Frontal cortex (tissue), 4 donors: ENCODE data around the gene RBM44. TPM values are rescaled to one million over a fixed set of nuclear protein-coding genes. Genes with fewer than 3 reads are reported as not detected.
"Not testable (repeated sequence)": the region's sequence is repeated elsewhere in the genome, so short reads cannot be mapped to it uniquely, and the experiment has no call there.

Source experiments
- DNase-seq, 2 donors: peaks; one replicate each; pipeline ENCODE4 v3.0.0; 2012; ENCODE audit warnings: low spot score in 2 of 2
- FAIRE-seq: peaks from 2 replicates; lab custom pipeline; 2012; peaks lifted over from hg19 to GRCh38; lab: Jason Lieb, UNC
- total RNA-seq: library from RNA; depleted of rRNA; stranded (reverse); fragments of >200 nt; gene quantifications from one replicate; pipeline ENCODE4 v1.2.3, GENCODE V29; 2014
- donor health status: control.
- donor health status: control.
- donor health status: control.

RBM44 gene
- total RNA-seq, 1 donor from 2014 or later, result 5.3 TPM

- DNase-seq, FAIRE-seq: not testable (repeated sequence)
These were observed 69.5 kb downstream of the RBM44 start for GRCh38 chr2:237868074-237868473.

- FAIRE-seq, result no peak
- DNase-seq, result no peak
These were observed 70.2 kb downstream of the RBM44 start for GRCh38 chr2:237868631-237869342.

- FAIRE-seq (no peak), DNase-seq (no peak)
These were observed 70.9 kb downstream of the RBM44 start for GRCh38 chr2:237869343-237870102.

- no peak for FAIRE-seq
- DNase-seq, result no peak
These were observed 71.5 kb downstream of the RBM44 start for GRCh38 chr2:237870126-237870525.

- FAIRE-seq, result no peak
- no peak for DNase-seq
These were observed 72.4 kb downstream of the RBM44 start for GRCh38 chr2:237870754-237871651.

GRCh38 chr2:237872178-237872887 lies 73.8 kb downstream of the RBM44 start:
- no peak for DNase-seq
- FAIRE-seq, result no peak

GRCh38 chr2:237873421-237873831 lies 74.8 kb downstream of the RBM44 start:
- no peak for DNase-seq
- no peak for FAIRE-seq

GRCh38 chr2:237873897-237874551 lies 75.4 kb downstream of the RBM44 start:
- no peak for DNase-seq
- no peak for FAIRE-seq

- no peak for FAIRE-seq
- no peak for DNase-seq
These were observed 76.1 kb downstream of the RBM44 start for GRCh38 chr2:237874585-237875161.

GRCh38 chr2:237875256-237876060 lies 76.9 kb downstream of the RBM44 start:
- FAIRE-seq (no peak), DNase-seq (no peak)

GRCh38 chr2:237876061-237876526 lies 77.5 kb downstream of the RBM44 start:
- FAIRE-seq, result no peak
- no peak for DNase-seq

- FAIRE-seq, result no peak
- no peak for DNase-seq
These were observed 78.0 kb downstream of the RBM44 start for GRCh38 chr2:237876532-237876931.

GRCh38 chr2:237876951-237877491 lies 78.4 kb downstream of the RBM44 start:
- no peak for FAIRE-seq
- DNase-seq, result no peak

- DNase-seq (no peak), FAIRE-seq (no peak)
These were observed 79.2 kb downstream of the RBM44 start for GRCh38 chr2:237877576-237878307.

GRCh38 chr2:237878321-237879057 lies 79.9 kb downstream of the RBM44 start:
- DNase-seq, result no peak

GRCh38 chr2:237879058-237879430 lies 80.5 kb downstream of the RBM44 start:
- DNase-seq, result no peak
- no peak for FAIRE-seq

More at GRCh38 chr2:237878321-237879057, 79.9 kb downstream of the RBM44 start:
- no peak for FAIRE-seq
